HG03060 (cell line): ENCODE results near the gene SLC44A1.
A peak's percentile ranks its signal among the peaks of the same experiment; 100 is the strongest.

Experiments used
- ATAC-seq: cut with Tn5 transposase; IDR thresholded peaks from one replicate; pipeline ENCODE4 v1.9.1; 2021; ENCODE audit warnings: low read depth, moderate number of reproducible peaks; ENCODE audit not compliant: unreplicated experiment

Gene SLC44A1

DNA sequence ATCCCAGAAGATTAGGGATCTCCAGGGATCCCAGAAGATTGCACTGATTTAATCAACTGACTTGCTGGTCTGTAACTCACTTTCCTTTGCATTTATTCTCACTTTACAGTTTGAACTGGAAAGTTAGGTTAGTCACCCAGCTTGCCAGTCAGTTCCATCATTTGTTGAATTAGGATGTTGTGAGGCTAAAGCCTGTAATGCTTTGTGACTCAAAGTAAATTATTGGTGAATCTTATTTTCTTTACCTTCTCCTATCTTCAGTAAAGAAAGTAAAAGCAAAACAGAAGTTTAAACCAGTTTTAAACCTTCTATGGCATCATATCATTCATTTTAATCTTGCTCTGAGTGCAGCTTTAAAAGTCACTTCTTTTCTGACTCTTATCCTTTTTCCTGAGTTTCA, 85.8 kb downstream of the SLC44A1 start:
- ATAC-seq = no peak

DNA sequence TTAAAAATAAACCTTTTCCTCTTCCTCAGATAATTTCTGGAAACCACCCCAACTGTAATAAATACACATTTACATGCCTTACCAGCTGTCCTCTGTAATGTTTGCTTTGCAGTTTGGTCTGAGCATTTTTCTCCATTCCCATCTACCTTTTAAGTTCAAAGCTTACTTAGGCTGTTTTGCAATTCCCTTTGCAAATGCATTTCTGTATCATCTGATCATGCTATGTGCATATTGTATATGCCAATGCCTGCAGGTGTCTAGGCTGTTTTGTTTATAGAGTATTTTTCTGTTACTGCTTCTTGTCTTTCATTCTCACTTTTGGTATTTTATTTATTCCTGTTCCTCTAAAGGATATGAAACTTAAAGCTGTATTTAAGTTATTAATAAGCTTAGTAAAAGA, 86.3 kb downstream of the SLC44A1 start:
- no peak for ATAC-seq

DNA sequence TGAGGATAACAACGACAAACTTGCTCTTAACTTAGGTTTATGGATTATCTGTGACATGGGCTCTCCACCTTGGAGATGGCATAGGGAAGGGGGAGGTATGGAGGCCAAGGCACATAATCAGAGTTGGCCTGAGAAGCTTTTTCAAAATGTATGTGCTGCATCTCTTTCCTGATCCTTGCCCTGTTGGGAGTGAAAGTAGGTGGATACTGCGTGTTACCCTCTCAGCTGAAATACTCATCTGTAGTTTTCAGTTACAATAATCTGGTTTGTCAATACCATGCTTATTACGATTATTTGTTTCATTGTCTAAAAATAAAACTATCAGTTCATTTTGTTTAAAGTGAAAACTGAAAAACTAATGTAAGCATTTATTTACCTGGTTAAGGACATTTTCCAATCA, 86.7 kb downstream of the SLC44A1 start:
- no peak for ATAC-seq

DNA sequence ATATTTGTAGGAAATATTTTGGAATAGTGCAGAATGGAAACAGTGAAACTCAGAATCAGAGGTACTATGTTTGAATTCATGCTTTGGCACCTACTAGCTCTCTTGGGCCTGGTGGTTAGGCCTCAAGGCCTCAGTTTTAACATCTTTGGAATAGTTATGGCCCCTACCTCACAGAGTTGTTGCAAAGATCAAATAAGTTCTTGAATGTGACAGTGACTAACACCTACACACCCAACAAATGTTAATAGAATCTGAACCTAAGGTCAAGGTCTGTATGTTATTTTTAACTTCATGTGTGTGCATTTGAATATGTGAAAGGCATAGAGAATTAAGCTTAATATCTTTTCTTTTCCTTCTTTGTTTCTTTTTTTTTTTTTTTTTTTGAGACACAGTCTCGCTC, 87.3 kb downstream of the SLC44A1 start:
- no peak for ATAC-seq

DNA sequence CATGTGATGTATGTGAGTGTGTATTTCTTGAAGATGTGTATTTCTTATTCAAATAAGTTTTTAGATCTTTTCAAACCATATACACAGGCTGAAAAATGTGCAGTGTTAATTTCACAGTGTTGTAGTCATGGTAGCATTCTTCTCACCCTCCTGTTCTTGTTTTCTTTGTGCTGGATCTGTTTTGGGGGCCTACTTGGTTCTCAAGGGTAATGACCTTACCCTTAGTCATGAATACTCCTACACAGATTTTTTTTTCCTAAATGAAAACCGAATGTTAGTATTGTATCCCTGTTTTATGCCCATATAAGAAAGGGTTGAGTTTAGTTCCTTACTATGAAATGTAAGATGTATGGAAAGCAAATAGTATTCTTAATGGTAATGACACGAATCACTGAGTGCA, 88.0 kb downstream of the SLC44A1 start:
- ATAC-seq = no peak

DNA sequence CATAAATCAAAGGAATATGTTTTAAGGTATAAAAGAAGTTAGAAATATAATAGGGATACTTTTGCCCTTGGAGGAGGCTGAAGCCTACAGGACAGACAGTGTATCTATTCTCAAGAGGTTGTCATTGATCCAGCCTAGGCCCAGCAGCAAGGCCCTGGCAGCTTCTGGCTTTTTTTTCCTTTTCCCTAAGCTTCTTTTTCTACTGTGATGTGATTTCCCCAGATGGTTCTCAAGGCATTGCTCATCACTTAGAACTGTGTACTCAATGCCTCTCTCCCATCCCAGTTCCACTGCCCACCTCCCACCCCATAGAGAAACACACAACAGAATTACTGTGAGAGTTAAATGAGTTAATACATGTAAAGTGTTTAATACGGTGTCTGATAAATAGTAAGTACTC, 88.6 kb downstream of the SLC44A1 start:
- no peak for ATAC-seq

DNA sequence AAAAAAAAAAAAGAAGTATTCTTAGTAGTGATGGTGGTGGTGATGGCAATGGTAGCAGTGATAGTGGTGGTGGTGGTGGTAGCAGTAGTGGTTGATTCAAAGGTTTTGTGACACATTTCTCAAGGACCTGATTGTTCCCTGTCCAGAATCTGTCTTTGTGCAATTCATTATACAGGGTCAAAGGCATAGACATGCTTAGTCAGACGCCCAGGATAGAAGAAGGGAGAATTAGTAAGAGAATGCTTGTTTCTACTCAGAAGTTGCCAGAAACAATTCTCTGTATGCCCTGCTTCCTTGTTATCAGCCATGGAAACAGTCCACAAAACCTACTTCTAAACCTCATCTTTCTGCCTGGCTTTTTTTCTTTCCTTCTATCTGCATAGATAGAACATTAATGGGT, 89.4 kb downstream of the SLC44A1 start:
- ATAC-seq = no peak

DNA sequence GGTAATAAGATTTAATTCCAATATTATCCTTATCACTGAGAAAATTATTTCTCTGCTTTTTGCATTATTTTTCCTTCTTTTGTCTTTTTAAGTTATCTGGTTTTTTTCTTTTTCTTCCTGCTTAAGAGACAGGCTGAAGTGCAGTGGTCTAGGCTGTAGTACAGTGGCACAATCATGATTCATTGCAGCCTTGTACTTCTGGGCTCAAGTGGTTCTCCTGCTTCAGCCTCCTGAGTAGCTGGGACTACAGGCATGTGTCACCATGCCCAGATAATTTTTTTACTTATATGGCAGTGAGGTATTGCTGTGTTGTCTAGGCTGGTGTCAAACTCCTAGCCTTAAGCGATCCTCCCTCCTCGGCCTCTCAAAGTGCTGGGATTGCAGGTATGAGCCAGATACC, 93.9 kb downstream of the SLC44A1 start:
- ATAC-seq = no peak

DNA sequence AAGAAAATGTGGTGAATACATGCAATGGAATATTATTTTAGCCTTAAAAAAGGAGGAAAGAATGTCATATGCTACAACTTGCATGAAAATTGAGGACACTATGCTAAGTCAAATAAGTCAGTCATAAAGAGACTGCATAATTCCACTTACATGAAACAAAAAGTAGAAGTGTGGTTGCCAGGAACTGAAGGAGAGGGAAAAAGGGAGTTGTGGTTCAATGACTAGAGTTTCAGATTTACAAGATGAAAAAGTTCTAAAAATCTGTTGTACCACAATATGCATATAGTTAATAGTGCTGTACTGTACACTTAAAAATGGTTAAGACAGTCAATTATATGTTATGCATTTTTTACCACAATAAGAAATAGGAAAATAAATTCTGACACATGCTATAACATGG, 95.4 kb downstream of the SLC44A1 start:
- ATAC-seq = no peak

DNA sequence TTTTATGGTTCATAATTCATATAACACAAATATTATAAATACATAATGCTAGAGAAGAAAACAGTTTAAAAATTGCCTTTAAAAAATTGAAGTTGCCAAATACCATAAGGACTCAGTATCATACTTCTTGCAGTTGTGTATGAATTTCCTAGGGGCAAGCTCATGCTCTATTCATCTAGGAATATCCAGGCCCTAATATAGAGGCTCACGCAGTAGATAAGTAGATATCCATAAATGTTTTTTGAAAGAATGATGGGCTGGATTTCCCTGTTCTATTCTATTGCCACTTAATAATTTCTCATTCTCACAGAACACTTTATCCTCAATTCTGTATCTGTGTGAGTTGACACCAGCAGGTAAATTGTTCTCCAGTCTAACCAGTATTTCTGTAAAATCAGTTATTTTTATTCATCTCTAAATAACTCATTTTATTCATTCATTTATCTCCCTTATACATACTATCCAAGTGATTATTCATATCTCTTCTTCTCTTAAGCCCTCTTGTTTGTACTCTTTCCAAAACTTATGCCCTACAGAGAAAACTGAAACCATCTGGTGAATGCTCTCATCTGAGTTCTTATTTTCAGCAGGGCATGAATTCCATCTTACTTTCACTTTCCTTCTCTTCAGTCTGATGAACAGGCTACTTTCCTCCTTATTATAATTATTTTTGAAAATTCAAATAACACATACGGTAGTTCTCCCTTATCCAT, 97.1 kb downstream of the SLC44A1 start:
- peak; percentile 66 for ATAC-seq

DNA sequence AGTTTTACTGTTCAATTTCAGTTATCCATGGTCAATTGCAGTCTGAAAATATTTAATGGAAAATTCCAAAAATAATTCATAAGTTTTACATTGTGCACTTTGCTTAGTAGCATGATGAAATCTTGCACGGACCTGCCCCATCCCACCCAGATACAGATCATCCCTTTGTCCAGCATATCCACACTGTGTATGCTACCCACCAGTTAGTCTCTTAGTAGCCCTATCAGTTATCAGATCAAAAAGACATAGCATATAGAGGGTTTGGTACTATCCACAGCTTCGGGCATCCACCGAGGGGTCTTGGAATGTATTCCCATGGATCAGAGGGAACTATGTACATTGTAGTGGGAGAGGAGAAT, 97.7 kb downstream of the SLC44A1 start:
- no peak for ATAC-seq

DNA sequence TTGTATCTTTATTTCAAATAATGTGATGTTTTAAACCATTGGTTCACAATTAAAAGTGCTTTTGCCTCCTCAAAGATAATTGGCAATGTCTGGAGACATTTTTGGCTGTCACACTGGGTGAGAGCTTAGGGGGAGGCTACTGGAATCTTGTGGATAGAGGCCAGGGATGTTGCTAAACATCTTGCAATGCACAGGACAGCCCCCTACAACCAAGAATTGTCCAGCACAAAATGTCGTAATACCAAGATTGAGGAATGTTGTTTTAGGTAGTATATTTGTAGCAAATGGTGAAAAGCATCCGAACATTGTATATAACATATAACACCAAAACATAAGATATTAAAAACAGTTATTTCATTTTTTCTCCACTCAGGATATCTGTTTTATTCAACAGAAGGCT, 99.8 kb downstream of the SLC44A1 start:
- no peak for ATAC-seq

DNA sequence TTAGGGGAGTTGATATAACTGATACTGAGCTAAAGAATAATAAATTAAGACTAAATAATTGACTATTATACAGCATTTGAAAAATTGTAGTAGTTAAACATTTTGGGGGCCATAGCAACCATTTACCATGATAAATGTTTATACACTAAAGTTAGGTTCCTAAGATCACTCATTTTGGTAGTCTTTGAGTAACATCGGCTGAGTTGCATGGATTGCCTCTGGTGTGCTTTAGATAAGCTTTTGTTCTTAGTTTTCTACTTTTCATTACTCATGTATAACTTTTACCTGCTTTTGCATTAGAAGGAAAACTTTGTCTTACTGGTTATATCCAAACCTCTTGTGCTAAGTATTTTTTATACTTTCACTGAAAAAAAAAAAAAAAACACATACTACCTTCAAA, 101.2 kb downstream of the SLC44A1 start:
- ATAC-seq = no peak

DNA sequence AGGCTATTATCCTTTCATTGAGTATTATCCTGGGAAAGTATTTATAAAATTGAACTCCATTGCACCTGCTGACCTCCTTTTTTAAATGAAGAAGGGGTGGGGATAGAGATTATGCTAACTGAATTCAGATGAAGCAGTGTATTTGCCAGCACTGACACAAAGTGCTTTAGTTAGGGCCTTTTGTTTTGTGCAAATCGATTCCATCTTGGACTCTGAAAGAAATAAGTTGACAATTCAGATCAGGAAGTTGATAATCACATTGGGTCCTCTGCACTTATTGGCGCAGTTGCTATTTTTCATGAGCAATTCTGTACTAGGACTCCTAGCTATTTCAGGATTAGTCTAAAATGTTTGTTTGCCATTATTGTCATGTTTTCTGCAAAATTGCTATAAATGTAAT, 101.8 kb downstream of the SLC44A1 start:
- no peak for ATAC-seq

DNA sequence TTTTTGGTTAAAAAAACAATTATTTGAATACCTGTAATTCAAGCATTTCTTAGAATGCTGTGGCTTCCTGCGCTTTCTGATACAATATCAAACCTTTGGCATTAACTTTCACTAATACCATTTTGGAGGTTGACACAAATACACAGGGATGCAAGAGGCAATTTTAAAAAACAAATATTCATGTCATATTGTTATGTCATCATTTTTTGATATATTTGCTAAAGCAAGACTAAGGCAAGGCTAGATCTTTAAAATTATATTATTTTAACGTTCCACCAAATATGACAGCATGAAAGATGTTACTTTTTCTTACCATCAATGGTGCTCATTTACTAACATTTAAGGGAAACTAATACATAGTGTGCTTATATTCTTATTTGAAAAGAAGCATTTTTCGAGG, 110.0 kb downstream of the SLC44A1 start:
- no peak for ATAC-seq

DNA sequence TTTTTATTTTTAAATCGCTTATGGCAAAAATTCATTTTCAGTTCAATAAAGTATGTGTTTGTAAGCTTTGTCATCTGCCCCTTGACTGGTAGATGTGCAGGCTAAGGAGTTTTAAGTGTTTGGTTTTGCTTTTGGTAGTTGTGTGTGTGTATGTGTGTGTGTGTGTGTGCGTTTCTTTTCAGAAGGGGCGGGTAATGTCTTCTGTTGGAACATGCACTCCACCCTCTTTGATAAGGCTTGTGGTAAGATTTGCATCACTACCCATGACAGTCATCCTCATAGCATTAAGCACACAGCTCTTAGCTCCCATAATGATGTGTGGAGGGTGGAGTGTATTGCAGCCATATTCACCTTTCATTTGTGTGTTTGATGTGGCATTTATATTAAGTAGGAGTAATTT, 111.3 kb downstream of the SLC44A1 start:
- no peak for ATAC-seq

DNA sequence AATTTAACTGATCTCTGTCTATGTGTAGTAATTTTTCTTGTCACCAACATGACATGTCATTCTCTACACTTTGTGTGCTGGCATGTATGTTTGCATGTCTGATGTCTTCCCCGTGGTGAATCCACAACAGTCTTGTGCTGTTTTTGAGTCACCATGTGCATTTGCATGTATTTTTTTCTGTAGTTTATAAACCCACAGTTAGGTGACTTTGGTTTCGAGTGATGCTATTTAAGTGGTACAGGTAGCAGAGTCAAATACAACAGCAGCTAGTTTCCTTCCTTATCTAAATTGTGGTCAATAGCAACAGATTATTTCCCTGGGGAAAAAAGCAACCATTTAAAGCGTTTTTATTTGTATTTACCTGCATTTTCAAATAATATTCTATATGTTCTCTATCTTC, 113.5 kb downstream of the SLC44A1 start:
- peak; percentile 97 for ATAC-seq

DNA sequence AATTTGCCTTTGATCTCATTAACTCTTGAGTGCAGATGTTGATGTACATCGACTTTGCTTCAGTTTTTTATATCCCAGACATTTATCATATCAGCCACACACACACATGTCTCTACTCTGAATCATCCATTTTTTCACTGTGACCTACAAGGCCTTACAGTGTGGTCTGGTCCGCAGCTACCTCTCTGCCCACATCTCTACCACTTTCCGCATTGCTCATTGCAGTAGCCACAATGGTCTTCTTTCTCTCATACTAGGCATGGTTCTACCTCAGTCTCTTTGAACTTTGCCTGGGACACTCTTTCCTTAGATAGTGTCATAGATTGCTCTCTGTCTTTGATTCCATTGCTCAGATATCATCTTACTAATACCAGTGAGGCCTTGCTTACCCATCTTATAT, 115.4 kb downstream of the SLC44A1 start:
- ATAC-seq = no peak

DNA sequence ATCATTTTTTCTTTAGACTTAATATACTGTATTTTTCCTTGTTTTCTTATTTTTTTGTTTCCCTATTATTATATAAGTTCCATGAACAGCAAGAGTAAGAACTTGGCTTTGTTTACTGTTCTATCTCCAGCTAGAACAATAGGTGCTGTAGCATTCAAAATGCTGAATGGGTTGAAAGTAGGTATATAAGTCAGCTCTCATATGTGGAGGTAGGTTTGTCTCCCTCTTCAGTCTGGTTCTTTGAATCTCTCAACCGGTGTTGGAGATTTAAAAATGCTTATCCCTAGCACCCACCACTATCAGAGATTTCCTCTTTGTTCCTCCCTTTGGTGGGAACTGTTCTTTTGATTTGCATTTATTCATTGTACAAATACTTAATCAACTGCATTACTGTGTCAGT, 115.9 kb downstream of the SLC44A1 start:
- ATAC-seq = no peak

DNA sequence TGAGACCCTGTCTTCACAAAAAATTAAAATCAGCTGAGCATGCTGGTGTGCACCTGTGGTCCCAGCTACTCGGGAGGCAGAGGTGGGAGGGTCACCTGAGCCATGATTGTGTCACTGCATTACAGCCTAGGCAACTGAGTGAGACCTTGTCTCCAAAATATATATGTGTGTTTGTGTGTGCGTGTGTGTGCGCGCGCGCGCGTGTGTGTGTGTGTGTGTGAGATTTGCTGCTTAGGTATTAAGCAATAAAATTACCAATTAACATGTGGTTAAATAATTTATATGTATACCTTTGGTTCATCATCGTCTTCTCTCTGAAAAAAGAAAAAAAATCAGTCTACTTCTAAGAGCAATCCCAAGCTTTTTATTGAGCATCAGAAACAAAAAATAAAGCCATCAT, 117.4 kb downstream of the SLC44A1 start:
- ATAC-seq = no peak

DNA sequence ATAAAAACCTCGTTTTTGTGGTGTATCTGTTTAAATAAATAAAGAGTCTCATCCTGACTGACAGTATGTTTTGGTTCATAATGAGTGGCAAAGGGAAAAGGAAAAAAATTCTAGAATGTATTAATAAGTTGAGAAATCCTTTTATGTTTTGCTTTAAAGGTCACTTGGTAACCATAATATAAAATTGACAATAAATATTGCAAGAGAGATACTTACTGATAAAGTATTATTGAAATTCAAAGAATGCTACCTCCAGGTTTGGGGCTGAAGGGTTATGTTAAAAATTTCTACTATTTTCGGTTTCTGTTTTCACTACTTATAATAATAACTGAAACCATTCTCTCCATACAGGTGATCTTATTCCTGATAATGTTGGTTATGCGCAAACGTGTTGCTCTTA, 118.0 kb downstream of the SLC44A1 start:
- ATAC-seq = no peak

DNA sequence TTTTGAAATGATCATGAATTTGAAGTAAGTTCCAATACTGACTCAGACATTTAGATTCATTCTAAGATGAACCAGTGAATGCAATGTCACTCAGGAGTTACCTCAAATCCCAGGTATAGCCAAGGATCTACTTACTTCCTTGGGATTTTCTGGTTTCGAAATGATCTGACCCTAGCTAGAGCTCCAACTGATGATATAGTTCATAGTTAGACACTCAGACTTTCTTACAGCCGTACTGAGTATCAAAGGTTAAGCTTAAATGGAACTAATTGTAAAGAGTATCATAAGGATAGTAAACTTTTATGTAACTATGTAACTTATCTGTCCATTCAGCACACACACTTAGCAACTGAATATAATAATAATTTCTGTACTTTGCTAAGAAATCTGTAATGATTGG, 119.4 kb downstream of the SLC44A1 start:
- no peak for ATAC-seq

DNA sequence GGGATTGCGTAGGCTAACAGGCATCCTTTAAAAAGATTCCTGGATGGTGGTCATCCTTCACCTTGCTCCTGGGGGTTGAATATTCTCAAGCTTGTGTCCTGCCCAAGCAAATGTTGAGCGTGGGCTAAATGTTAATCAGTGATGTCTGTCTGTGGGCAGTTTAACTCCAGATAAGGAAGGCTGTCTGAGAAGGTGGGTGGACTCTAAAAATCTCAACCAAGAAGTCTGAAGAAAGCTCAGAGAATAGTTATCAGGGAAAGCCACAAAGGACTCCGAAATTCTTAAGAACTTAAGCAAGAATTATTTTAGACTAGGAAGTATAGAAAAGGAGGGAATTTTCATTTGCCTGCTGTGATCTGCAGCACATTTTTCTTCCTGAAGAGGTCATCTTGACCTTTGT, 125.5 kb downstream of the SLC44A1 start:
- no peak for ATAC-seq
